GM19463 (cell line): ENCODE results near the gene CLTC.
A peak's percentile ranks its signal among the peaks of the same experiment; 100 is the strongest.
"Not testable (repeated sequence)": the region's sequence is repeated elsewhere in the genome, so short reads cannot be mapped to it uniquely, and the experiment has no call there.

Experiments
- ATAC-seq: cut with Tn5 transposase; IDR thresholded peaks from one replicate; pipeline ENCODE4 v1.9.1; 2021; ENCODE audit warnings: mild to moderate bottlenecking, moderate library complexity; ENCODE audit not compliant: unreplicated experiment

CLTC gene

GRCh38 chr17:59633658-59634359, 14.1 kb downstream of the CLTC start:
- ATAC-seq, result no peak

GRCh38 chr17:59634632-59635541, 15.2 kb downstream of the CLTC start:
- ATAC-seq, result peak; percentile 71

DNA sequence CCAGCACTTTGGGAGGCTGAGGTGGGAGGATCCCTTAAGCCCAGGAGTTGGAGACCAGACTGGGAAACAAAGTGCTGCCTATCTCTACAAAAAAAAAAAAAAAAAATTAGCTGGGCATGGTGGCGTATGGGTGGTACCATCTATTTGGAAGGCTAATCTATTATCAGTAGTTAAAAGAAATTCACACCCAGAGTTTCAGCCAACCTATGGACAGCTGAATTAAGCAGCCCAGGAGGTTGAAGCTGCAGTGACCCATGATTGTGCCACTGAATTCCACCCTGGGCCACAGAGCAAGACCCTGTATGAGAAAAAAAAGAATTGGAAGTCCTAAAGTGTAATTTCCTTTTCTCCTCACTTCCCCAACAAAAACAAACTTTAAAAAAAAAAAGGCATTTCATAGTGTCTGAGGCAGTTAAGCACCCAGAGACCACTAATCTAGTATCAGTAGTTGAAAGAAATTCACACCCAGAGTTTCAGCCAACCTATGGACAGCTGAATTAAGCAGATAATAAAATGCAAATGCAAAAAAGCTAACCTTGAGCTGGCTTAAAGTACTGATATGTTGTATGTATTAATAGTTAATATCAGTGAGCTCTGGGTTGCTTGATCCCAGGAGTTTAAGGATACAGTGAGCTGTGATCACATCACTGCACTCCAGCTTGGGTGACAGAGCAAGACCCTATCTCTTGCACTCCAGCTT, 18.1 kb downstream of the CLTC start:
- ATAC-seq, result no peak

- ATAC-seq, result no peak
These were observed 18.9 kb downstream of the CLTC start for GRCh38 chr17:59638553-59638952.

GRCh38 chr17:59641799-59642484, 22.2 kb downstream of the CLTC start:
- peak; percentile 78 for ATAC-seq

DNA sequence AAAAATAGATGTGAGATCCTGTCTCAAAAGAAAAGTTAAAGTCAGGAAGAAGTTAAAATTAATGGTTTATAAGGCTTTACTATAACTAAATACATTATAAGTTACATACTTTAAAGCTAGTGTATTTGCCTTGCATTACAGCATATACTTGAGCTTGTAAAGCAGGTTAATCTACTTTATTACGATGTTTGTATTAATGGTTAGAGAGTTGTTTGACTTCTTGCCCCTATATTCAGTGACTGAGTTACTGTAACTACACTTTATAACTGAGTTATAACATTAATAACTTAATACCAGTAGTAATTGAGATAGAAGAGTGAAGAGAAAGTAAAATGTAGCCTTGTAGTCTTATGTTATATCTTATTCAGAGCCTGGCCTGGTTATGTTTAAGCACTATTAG, 22.9 kb downstream of the CLTC start:
- ATAC-seq, result no peak

GRCh38 chr17:59643159-59644140, 23.8 kb downstream of the CLTC start:
- ATAC-seq, result no peak

DNA sequence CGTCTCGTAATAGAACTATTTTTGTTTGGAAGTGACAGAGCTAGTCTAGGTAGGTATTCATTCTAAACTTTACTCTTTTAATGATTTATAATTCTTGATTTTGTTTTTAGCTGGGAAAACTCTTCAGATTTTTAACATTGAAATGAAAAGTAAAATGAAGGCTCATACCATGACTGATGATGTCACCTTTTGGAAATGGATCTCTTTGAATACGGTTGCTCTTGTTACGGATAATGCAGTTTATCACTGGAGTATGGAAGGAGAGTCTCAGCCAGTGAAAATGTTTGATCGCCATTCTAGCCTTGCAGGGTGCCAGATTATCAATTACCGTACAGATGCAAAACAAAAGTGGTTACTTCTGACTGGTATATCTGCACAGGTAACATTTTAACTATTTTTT, 27.6 kb downstream of the CLTC start:
- ATAC-seq, result no peak

- no peak for ATAC-seq
These were observed 30.2 kb downstream of the CLTC start for GRCh38 chr17:59649886-59650285.

DNA sequence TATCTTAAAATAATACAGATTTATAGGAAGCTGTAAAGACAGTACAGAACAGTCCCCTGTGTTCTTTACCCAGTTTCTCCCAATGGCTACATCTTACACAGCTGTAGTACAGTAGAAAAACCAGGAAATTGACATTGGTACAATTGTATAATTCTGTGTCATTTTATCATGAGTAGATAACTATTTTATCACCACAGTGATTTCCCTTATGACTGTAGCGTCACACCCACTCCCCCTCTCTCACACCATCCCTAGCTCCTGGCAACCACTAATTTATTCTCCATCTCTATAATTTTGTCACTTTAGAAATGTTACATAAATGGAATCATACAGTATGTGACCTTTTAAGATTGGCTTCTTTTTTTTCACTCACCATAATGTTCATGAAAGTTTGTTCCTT, 30.9 kb downstream of the CLTC start:
- ATAC-seq, result no peak

- ATAC-seq, result no peak
These were observed 31.7 kb downstream of the CLTC start for GRCh38 chr17:59651346-59651745.

- no peak for ATAC-seq
These were observed 32.4 kb downstream of the CLTC start for GRCh38 chr17:59652119-59652518.

- ATAC-seq, result not testable (repeated sequence)
These were observed 36.9 kb downstream of the CLTC start for GRCh38 chr17:59656624-59657023.

GRCh38 chr17:59666235-59666634, 46.5 kb downstream of the CLTC start:
- no peak for ATAC-seq

DNA sequence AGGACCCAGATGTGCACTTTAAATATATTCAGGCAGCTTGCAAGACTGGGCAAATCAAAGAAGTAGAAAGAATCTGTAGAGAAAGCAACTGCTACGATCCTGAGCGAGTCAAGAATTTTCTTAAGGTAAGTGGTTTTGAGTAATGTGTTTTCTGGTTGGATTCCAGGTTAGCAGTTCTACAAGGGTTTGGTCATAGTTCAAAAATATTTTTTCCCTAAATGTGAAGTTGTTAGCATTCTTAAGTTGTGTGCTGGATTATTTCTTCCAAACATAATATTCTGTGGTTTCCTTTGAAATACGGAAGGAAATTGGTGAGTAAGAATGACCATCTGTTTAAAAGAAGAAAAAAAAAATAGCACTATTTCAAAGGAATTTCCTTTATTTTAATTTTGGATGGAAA, 49.1 kb downstream of the CLTC start:
- no peak for ATAC-seq

- ATAC-seq, result no peak
These were observed 49.7 kb downstream of the CLTC start for GRCh38 chr17:59669411-59669810.

- ATAC-seq, result no peak
These were observed 50.2 kb downstream of the CLTC start for GRCh38 chr17:59669944-59670343.

- ATAC-seq, result no peak
These were observed 51.7 kb downstream of the CLTC start for GRCh38 chr17:59671386-59671785.

DNA sequence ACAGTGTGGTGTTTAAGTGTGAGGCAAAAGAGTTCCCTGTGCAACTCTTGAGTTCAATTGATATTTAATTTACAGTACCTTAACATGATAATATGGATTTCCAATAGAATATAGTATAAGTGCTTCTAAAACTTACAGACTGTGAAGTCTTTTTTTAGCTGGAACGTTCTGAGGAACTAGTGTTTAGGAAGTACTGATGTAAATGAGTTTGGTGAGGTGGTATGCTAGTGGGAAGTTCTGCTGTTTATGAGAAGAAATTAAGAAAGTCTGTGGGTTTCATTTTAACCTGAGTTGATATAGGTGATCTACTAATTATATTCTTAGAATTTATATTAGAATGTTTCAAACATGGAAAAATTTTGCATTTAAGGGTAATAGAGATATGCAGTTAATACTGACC, 55.5 kb downstream of the CLTC start:
- ATAC-seq, result no peak

- ATAC-seq, result no peak
These were observed 57.0 kb downstream of the CLTC start for GRCh38 chr17:59676716-59677115.
